ES-I3 (cell line): Measurements from ENCODE around the gene FAM162A.
"Not testable (repeated sequence)": the region's sequence is repeated elsewhere in the genome, so short reads cannot be mapped to it uniquely, and the experiment has no call there.

ENCODE experiments used
- H3K36me3 ChIP-seq: 2 replicates; pipeline ENCODE4 v1.6.1; 2013; ENCODE audit warnings: mild to moderate bottlenecking, low read length, control low read depth, moderate library complexity; ENCODE audit not compliant: insufficient read depth
- H3K4me1 ChIP-seq: 2 replicates; pipeline ENCODE4 v1.6.1; 2013; ENCODE audit warnings: mild to moderate bottlenecking, control low read depth, low read length; ENCODE audit not compliant: insufficient read depth
- H3K9ac ChIP-seq: 2 replicates; pipeline ENCODE4 v1.6.1; 2013; ENCODE audit warnings: low read depth, mild to moderate bottlenecking, low read length, moderate library complexity
- H3K9me3 ChIP-seq: 2 replicates; pipeline ENCODE4 v1.6.1; 2013; ENCODE audit warnings: mild to moderate bottlenecking, low read length, moderate library complexity; ENCODE audit not compliant: control insufficient read depth, insufficient read depth

Gene FAM162A

DNA sequence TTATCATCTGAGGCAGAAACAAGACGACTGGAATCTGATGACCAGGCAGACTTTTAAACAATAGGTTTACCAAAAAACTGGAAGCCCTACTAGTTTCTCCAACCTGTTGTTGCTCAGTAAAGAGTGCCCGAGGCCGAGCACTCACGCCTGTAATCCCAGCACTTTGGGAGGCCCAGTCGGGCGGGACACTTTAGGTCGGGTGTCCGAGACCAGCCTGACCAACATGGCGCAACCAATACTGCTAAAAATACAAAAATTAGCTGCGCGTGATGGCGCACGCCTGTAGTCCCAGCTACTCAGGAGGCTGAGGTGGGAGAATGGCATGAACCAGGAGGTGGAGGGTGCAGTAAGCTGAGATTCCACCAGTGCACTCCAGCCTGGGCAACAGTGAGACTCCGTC, 33.0 kb downstream of the FAM162A start:
- Histone ChIP-seq H3K36me3 (no peaks in the 10 kb centered on the region; the same call in 1 of the 2 replicates), H3K9me3 (no peaks in the 10 kb centered on the region), H3K4me1 (no peaks in the 10 kb centered on the region), H3K9ac (peak overlapping the region; percentile 85)

DNA sequence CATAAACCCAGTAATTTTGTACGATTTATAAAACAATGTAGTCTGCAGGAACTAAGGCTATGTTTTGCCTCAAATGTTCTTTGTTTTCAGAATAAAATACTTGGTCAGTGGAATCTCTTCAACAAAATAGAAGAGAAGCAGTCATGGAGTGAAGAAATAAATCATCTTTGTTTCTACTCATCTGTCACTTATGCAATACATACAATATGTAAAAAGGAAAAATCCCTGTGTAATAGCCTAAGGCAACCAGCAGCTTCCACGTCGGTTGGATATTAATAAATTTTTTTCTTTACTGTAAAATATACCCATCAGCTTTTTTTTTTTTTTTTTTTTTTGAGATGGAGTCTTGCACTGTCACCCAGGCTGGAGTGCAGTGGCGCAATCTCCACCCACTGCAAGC, 37.1 kb downstream of the FAM162A start:
- H3K9ac ChIP-seq = no peak overlapping the region
- H3K9me3 ChIP-seq = no peaks in the 10 kb centered on the region
- H3K36me3 ChIP-seq = peaks cover 2% of the 10 kb centered on the region; the same call in 1 of the 2 replicates
- no peaks in the 10 kb centered on the region for H3K4me1 ChIP-seq

DNA sequence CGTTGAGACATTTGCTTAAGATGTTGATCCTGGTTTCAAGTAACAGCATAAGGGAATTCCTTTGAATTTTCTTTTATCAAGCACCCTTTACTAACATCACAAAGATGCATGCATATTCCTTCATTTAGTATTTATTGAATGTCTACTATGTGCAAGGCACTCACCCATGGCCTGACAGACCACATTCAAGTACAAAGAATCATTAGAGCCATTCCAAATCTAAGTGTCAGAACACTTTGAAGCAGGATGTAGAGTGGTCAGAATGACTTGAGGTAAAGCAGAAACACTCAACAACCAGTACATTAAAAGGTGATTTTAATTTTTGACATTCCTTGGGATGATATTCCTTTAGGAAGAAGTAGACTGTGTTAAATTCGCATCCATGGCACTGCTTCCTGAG, 37.9 kb downstream of the FAM162A start:
- Histone ChIP-seq H3K9me3 (no peaks in the 10 kb centered on the region), H3K9ac (no peak overlapping the region), H3K4me1 (no peaks in the 10 kb centered on the region), H3K36me3 (peaks cover 9% of the 10 kb centered on the region)

DNA sequence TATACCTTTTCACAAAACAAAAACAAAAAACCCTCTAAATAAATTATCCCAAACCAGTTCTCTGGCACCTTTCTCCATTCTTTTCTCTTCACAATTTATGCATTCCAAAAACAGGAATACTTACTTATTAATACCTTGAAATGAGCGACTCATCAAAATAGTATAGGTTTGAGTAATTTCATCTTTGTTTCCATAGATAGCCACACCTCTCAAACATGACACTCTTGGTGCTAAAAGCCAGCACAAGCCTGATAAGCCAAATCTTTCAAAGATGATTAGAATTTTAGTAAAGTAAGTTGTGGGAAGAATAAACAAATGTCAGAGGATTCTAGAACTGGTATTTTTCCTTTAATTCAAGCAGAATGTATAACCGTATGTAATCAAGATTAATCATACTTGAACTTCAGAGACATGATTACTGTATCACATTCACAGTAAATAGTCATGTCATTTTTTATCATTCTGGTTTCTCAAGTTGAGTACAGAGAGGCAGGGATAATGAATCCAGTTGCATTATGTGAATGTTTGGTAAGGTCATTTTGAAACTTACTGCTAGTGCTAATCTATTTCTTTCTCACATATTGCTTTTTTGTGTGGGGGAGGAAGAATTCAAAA, 44.0 kb downstream of the FAM162A start:
- no peaks in the 10 kb centered on the region for H3K4me1 ChIP-seq
- peaks cover 17% of the 10 kb centered on the region for H3K36me3 ChIP-seq
- no peak overlapping the region for H3K9ac ChIP-seq
- no peaks in the 10 kb centered on the region for H3K9me3 ChIP-seq

- Histone ChIP-seq H3K9ac (no peak overlapping the region), H3K9me3 (no peaks in the 10 kb centered on the region), H3K36me3 (peaks cover 23% of the 10 kb centered on the region), H3K4me1 (no peaks in the 10 kb centered on the region)
Observed at GRCh38 chr3:122430371-122430770, 46.4 kb downstream of the FAM162A start.

DNA sequence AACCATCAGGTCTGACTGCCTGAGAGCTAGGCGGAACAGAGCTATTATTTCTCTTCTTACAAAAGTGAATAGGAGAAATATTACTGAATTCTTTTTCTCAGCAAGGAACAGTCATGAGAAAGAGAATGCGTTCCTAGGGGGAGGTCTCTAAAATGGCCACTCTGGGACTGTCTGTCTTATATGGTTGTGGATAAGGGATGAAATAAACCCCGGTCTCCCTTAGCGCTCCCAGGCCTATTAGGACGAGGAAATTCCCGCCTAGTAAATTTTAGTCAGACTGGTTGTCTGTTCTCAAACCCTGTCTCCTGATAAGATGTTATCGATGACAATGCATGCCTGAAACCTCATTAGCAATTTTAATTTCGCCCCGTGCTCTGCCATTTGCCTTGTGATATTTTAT, 52.0 kb downstream of the FAM162A start:
- H3K36me3 ChIP-seq = peaks cover 36% of the 10 kb centered on the region
- H3K9ac ChIP-seq = no peak overlapping the region
- no peaks in the 10 kb centered on the region for H3K4me1 ChIP-seq
- H3K9me3 ChIP-seq = peaks cover 4% of the 10 kb centered on the region; the same call in 1 of the 2 replicates

DNA sequence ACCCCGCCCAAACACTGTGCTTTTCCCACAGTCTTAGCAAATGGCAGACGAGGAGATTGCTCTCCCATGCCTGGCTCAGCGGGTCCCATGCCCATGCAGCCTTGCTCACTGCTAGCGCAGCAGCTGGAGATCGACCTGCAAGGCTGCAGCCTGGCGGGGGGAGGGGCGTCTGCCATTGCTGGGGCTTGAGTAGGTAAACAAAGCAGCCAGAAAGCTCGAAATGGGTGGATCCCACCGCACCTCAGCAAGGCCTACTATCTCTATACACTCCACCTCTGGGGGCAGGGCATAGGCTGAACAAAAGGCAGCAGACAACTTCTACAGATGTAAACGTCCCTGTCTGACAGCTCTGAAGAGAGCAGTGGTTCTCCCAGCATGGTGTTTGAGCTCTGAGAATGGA, 59.1 kb downstream of the FAM162A start:
- H3K36me3 ChIP-seq = peaks cover 22% of the 10 kb centered on the region
- 0 out of 2 replicates have a peak, but pooled peaks cover 6% of the 10 kb centered on the region for H3K4me1 ChIP-seq
- H3K9ac ChIP-seq = no peak overlapping the region
- H3K9me3 ChIP-seq = 0 out of 2 replicates have a peak, but pooled peaks cover 3% of the 10 kb centered on the region

- H3K36me3 ChIP-seq = peaks cover 22% of the 10 kb centered on the region
- H3K4me1 ChIP-seq, H3K9me3 ChIP-seq, H3K9ac ChIP-seq: not testable (repeated sequence)
Observed at GRCh38 chr3:122443762-122444490, 59.9 kb downstream of the FAM162A start.

DNA sequence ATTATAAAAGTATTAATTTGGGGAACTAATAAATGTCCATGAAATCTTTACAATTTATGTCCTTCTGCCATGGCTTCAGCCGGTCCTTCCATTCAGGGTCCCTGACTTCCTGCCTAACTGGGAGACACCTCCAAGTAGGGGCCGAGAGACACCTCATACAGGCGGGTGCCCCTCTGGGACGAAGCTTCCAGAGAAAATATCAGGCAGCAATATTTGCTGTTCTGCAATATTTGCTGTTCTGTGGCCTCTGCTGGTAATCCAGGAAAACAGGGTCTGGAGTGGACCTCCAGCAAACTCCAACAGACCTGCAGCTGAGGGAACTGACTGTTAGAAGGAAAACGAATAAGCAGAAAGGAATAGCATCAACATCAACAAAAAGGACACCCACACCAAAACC, 60.5 kb downstream of the FAM162A start:
- H3K36me3 ChIP-seq = peaks cover 17% of the 10 kb centered on the region
- not testable (repeated sequence) for H3K9me3 ChIP-seq, H3K4me1 ChIP-seq, H3K9ac ChIP-seq

DNA sequence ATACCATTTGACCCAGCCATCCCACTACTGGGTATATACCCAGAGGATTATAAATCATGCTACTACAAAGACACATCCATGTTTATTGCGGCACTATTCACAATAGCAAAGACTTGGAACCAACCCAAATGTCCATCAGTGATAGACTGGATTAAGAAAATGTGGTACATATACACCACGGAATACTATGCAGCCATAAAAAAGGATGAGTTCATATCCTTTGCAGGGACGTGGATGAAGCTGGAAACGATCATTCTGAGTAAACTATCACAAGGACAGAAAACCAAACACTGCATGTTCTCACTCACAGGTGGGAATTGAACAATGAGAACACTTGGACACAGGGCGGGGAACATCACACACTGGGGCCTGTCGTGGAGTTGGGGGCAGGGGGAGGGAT, 64.2 kb downstream of the FAM162A start:
- not testable (repeated sequence) for H3K4me1 ChIP-seq, H3K9me3 ChIP-seq, H3K9ac ChIP-seq
- H3K36me3 ChIP-seq = peaks cover 18% of the 10 kb centered on the region

DNA sequence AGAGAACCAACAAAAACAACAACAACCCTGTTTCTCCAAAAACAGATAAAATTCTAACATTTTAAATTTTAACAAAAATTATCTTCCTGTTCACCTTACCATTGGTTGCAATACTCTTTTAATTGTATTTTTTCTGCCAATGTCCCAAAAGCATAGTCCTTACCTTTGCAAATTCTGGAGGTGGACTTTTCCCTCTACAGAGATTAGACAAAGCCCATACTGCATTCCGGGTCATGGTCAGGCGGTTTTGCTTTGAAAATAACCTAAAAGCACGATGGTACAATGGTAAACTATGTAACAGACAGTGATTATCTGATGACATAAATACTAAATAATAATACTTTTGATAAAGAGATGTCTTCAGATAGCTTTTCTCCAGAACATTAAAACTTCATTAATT, 67.4 kb downstream of the FAM162A start:
- H3K36me3 ChIP-seq = peaks cover 17% of the 10 kb centered on the region
- no peaks in the 10 kb centered on the region for H3K4me1 ChIP-seq
- H3K9me3 ChIP-seq = no peaks in the 10 kb centered on the region
- no peak overlapping the region for H3K9ac ChIP-seq

DNA sequence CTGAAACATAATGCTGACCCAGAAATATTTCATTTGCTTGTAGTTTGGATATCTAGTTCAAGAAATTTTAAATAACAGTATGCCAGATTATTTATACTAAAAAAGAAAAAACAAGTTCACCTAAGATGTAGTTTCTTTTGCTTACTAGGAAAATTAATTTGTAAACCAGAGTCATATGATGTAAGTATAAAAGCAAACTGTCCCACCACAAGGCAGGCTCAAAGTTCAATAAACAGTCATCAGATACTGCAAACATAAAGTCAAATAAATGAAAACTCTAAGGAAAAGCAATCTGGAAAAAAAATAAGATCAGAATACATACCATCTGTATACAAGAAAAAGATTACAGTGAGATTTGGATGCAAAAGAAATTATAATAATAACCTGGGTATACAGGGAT, 72.1 kb downstream of the FAM162A start:
- peaks cover 24% of the 10 kb centered on the region for H3K36me3 ChIP-seq
- no peak overlapping the region for H3K9ac ChIP-seq

GRCh38 chr3:122457706-122458105, 73.7 kb downstream of the FAM162A start:
- Histone ChIP-seq H3K4me1 (no peaks in the 10 kb centered on the region), H3K36me3 (peaks cover 20% of the 10 kb centered on the region), H3K9me3 (no peaks in the 10 kb centered on the region), H3K9ac (no peak overlapping the region)

More for the DNA sequence above, 72.1 kb downstream of the FAM162A start:
- Histone ChIP-seq H3K4me1 (no peaks in the 10 kb centered on the region), H3K9me3 (no peaks in the 10 kb centered on the region)

DNA sequence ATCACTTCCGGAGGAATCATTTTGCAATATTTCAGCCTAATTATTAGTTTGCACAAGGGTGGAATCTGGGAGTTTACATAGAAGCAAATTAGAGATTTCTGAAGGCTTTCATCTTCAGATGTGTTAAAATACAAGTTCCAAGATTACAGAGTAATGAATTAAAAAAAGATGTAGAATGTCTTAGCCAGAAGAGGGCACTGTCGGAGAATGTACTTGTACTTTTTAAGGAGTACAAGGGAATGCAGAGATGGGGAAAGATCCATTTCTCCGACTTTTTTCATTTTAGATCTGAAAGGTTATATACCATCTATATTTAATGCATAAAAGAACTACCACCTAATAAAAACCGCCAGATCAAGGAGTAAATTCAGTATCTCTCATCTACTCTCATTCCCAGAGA, 75.0 kb downstream of the FAM162A start:
- Histone ChIP-seq H3K9ac (no peak overlapping the region), H3K9me3 (no peaks in the 10 kb centered on the region), H3K4me1 (no peaks in the 10 kb centered on the region), H3K36me3 (peaks cover 15% of the 10 kb centered on the region)

- Histone ChIP-seq H3K9me3 (no peaks in the 10 kb centered on the region), H3K9ac (no peak overlapping the region), H3K36me3 (peaks cover 15% of the 10 kb centered on the region), H3K4me1 (no peaks in the 10 kb centered on the region)
Observed at GRCh38 chr3:122461806-122462205, 77.8 kb downstream of the FAM162A start.
